Measurements from ENCODE around the gene MAGEB17. TPM values are rescaled to one million over a fixed set of nuclear protein-coding genes. Genes with fewer than 3 reads are reported as not detected.

MAGEB17 gene
- total RNA-seq, 2 donors from 2014 or later: 0.52 to 7.3 TPM

Other genes starting within 250 kb of the MAGEB17 start
- gene GRPR, start 43.9 kb upstream of the MAGEB17 start, total RNA-seq: 1 to 10 TPM; 3.1 to 5.6 TPM